Caki2 (cell line): Measurements from ENCODE around the gene C6orf141. TPM values are rescaled to one million over a fixed set of nuclear protein-coding genes. Genes with fewer than 3 reads are reported as not detected.
A peak's percentile ranks its signal among the peaks of the same experiment; 100 is the strongest.

Experiments
- DNase-seq: peaks from one replicate; pipeline ENCODE4 v3.0.0-alpha.2; 2015; ENCODE audit warnings: low read depth
- in situ Hi-C: cut with HindIII; loops from 2 replicates; pipeline ENCODE4 v1.10.0; 2016; ENCODE audit warnings: low sequenced_read_pairs, low pct_unique_long_range_greater_than_20kb, mixed read lengths
- total RNA-seq: library from RNA; depleted of rRNA; stranded (reverse); fragments of >200 nt; shearing (Covaris generic); gene quantifications from 2 replicates; pipeline ENCODE4 v1.2.3, GENCODE V29; 2014; ENCODE audit warnings: low replicate concordance

C6orf141 gene
- total RNA-seq, 1 experiment from 2014 or later, result not detected

- peak; percentile 66 for DNase-seq
- in situ Hi-C loops, result no loop called here
These were observed 18.5 kb upstream of the C6orf141 start for GRCh38 chr6:49531774-49532569.

GRCh38 chr6:49535795-49536194 lies 14.7 kb upstream of the C6orf141 start:
- in situ Hi-C loops, result no loop called here
- no peak for DNase-seq

GRCh38 chr6:49539102-49539501 lies 11.4 kb upstream of the C6orf141 start:
- no peak for DNase-seq
- in situ Hi-C loops, result no loop called here

- DNase-seq, result no peak
- in situ Hi-C loops, result no loop called here
These were observed 9.9 kb upstream of the C6orf141 start for GRCh38 chr6:49540614-49541013.

GRCh38 chr6:49541210-49541724 lies 9.2 kb upstream of the C6orf141 start:
- peak; percentile 72 for DNase-seq
- in situ Hi-C loops, result no loop called here

- in situ Hi-C loops, result no loop called here
- no peak for DNase-seq
These were observed 8.5 kb upstream of the C6orf141 start for GRCh38 chr6:49541936-49542335.

- DNase-seq, result no peak
- in situ Hi-C loops, result no loop called here
These were observed 7.2 kb upstream of the C6orf141 start for GRCh38 chr6:49543087-49543858.

GRCh38 chr6:49546331-49546730 lies 4.1 kb upstream of the C6orf141 start:
- in situ Hi-C loops, result no loop called here
- DNase-seq, result no peak

GRCh38 chr6:49548613-49549304 lies 1.7 kb upstream of the C6orf141 start:
- DNase-seq, result no peak
- in situ Hi-C loops, result no loop called here

GRCh38 chr6:49549691-49550491 lies 577 bp upstream of the C6orf141 start:
- no peak for DNase-seq
- in situ Hi-C loops, result no loop called here

GRCh38 chr6:49551078-49551865 lies 804 bp downstream of the C6orf141 start:
- peak; percentile 27 for DNase-seq
- in situ Hi-C loops, result no loop called here

- DNase-seq, result no peak
- in situ Hi-C loops, result no loop called here
These were observed 1.3 kb downstream of the C6orf141 start for GRCh38 chr6:49551866-49552129.

GRCh38 chr6:49552596-49552995 lies 2.1 kb downstream of the C6orf141 start:
- in situ Hi-C loops, result no loop called here
- no peak for DNase-seq

- peak; percentile 27 for DNase-seq
- in situ Hi-C loops, result no loop called here
These were observed 2.9 kb downstream of the C6orf141 start for GRCh38 chr6:49553384-49553783.

GRCh38 chr6:49555951-49556350 lies 5.5 kb downstream of the C6orf141 start:
- in situ Hi-C loops, result no loop called here
- no peak for DNase-seq

GRCh38 chr6:49556429-49556837 lies 6.0 kb downstream of the C6orf141 start:
- in situ Hi-C loops, result no loop called here
- peak; percentile 86 for DNase-seq

- DNase-seq, result no peak
- in situ Hi-C loops, result no loop called here
These were observed 6.7 kb downstream of the C6orf141 start for GRCh38 chr6:49557177-49557576.

- in situ Hi-C loops, result no loop called here
- DNase-seq, result no peak
These were observed 7.8 kb downstream of the C6orf141 start for GRCh38 chr6:49558238-49558637.
